ENCODE measurements around the gene CARD19. TPM values are rescaled to one million over a fixed set of nuclear protein-coding genes. Genes with fewer than 3 reads are reported as not detected.

The CARD19 gene
- total RNA-seq, 1 experiment from 2014 or later, result 92.5 TPM

DNA sequence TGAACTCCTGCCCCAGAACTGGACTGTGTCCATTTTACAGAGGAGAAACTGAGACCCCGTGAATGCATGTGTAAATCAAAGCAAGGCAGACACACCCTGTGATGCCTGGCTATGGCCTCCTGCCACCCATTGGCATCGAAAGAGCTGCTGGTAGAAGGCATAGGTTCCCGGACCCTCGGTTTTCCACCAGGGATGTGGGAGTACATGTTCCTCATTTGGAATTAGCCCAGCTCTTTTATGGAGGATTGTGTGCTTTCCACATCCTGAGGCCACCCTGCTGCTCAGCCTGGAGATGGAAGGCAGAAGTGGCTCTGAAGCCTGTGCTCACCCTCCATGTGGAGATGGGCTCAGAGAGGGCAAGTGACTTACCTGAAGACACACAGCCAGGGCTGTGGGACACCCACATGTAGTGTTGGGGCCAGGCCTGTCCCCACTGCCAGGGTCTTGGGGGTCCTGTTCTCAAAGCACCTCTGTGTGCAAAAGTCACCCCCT lies 34.7 kb upstream of the CARD19 start:
- in situ Hi-C loops (cut with HindIII; ENCODE audit: low pct_unique_long_range_greater_than_20kb, low sequenced_read_pairs), result no loop called here

DNA sequence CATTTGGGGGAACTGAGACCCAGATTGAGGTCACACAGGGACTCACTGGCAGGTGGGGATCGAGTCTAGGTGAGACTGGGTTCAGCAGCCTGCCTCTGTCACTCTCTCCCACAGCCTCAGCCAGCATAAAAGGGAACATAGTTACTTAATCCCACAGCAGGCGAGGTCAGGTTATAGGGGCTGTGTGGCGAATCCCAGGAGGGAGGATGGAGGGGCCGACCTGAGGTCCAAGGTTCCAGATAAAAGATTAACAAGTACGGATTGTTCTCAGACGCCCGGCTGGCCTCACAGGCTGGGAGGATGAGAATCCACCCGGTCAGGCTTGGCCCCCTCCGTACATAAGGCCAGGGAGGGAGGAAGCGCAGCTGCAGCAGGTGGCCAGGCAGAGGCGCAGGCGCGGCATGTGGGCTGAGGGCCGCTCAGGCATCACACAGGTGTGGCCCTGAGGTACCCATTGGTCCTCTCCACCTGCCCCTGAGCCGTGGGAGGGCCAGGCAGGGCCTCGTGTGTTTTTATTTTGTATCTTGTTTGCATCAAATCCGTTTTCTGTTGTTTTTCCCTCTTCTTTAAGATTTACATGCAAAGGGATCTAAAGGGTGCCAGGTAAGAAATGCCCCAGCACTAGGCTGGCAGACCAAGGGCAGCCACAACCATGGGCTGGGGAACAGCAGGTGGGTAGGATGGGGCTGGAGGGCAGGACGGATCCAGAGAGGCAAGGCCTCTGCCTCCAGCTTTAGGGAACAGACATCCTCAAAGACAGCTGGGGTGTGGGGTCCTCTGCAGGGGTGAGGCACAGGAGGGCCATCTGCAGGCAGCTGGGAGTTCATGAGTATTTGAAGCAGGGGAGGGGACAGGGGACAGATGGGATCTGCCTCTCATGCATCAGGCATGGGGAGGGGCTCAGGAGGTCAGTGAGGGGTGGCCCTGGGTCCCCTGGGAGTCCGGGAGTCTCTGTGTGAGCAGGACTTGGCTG lies 33.9 kb upstream of the CARD19 start:
- in situ Hi-C loops (cut with HindIII; ENCODE audit: low pct_unique_long_range_greater_than_20kb, low sequenced_read_pairs), result no loop called here
- no peak for DNase-seq (ENCODE audit: low read depth)

More for the DNA sequence above, 34.7 kb upstream of the CARD19 start:
- DNase-seq (ENCODE audit: low read depth), result no peak

DNA sequence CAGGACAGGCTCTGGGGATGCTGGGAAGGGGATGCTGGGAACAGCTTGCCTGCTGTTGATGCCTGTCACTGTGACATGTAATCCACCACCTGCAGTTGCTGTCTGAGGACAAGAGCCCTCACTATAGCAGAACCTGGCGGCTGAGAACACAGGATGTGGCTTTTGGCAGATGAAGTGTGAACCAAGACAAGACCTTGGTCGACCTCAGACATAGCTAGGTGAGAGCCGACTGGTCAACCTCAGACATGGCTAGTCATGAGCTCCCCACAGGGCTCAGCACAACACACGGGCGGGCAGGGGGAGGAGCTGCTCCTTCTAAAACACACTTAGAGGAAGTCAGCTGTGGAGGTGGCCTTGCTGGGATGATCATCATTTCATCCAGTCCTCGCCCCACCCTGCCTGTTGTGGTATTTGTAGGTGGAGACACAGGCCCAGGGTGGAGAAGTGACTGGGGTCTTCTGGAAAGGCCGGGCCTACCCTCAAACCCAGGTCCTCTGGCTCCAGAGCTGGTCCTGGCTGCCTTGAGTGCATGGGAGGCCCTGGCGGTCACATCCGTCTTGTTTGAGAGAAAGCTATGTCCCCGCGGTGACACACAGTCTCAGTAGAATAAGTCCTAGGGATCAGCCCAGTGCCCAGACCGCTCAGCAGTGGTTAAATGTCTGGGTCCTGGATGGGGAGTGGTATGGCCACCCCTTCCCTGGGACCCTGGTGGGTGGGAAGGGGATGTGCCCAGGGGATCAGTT lies 31.5 kb upstream of the CARD19 start:
- DNase-seq (ENCODE audit: low read depth), result no peak
- in situ Hi-C loops (cut with HindIII; ENCODE audit: low pct_unique_long_range_greater_than_20kb, low sequenced_read_pairs), result no loop called here

DNA sequence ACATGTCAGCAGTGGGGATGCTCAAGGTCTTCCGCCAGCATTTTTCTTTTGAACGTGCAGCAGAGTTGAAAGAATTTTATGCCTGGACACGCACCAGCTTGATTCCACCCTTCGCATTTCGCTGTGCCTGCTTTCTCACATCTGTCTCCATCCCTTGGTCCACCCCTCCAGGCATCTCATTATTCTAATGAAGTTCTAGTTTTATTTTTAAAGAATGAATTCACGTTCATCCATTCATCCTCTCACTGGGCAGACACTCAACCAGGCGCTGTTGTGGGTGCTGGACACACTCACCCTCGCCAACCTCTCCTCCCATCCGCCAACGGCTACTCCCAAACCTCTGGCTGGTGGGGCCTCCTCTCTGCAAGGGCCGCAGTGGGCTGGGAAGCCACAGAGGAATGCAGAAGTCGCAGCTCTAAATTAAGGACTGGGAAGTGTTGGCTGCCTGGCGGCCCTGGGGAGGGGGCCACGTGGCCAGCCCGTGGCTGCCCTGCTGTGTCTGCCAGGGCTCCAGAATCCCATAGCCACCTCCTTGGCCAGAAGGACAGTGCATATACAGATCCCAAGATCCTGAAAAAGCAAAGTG lies 30.8 kb upstream of the CARD19 start:
- no peak for DNase-seq (ENCODE audit: low read depth)
- in situ Hi-C loops (cut with HindIII; ENCODE audit: low pct_unique_long_range_greater_than_20kb, low sequenced_read_pairs), result no loop called here

DNA sequence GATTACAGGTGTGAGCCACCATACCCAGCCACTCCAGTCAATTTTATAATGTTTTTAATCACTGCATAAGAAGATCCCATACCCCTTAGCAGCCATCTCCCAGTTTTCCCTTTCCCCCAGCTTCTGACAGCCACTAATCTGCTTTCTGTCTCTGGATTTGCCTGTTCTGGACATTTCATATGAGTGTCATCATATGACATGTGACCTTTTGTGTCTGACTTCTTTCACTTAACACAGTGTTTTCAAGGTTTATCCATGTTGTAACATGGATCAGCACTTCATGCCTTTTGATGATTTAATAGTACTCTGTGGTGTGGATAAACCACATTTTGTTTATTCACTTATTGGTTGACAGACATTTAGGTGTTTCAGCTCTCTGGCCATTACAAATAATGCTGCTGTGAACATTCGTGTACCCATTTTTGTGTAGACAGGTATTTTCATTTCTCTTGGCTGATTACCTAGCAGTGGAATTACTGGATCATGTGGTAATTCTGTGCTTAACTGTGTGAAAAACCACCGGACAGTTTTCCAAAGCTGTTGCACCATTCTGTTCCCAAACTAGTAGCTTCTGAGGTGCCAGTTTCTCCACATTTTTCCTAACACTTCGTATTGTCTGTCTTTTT lies 28.9 kb upstream of the CARD19 start:
- in situ Hi-C loops (cut with HindIII; ENCODE audit: low pct_unique_long_range_greater_than_20kb, low sequenced_read_pairs), result no loop called here
- DNase-seq (ENCODE audit: low read depth), result no peak

GRCh38 chr9:93068956-93069355 lies 27.1 kb upstream of the CARD19 start:
- in situ Hi-C loops (cut with HindIII; ENCODE audit: low pct_unique_long_range_greater_than_20kb, low sequenced_read_pairs), result no loop called here
- no peak for DNase-seq (ENCODE audit: low read depth)

DNA sequence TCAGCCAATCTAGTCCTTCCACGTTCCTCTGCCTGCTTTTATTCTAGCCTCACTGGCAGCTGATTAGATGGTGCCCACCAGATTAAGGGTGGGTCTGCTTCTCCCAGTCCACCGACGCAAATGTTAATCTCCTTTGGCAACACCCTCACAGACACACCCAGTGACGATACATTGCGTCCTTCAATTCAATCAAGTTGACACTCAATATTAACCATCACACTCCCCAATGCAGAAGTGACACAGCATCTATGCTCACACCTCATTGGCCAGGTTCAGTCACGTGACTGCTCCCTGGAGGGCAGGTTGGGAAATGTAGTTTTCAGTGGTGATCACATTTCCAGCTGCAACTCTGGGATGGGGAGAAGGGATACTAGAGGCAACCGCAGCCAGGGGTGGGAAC lies 24.6 kb upstream of the CARD19 start:
- peak; percentile 7 for DNase-seq (ENCODE audit: low read depth)
- in situ Hi-C loops (cut with HindIII; ENCODE audit: low pct_unique_long_range_greater_than_20kb, low sequenced_read_pairs), result no loop called here

DNA sequence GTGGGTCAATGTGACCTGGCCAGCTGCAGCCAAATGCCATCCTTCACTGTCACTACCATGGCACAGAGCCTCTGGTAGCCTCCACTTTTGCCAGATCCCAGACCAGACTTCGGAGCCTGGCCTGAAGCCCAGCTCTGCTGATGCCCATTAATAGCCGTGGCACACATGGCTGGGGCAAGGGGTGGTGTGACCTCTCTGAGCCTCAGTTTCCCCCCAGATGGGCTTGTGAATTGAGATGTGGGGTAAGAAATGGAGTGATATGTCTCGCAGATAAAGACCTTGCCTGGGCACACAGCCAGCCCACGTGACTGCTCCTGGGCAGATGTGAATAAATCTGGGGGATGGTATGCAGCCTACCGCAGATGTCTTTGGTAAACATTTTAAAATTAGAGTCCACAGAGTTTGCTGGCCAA lies 23.6 kb upstream of the CARD19 start:
- in situ Hi-C loops (cut with HindIII; ENCODE audit: low pct_unique_long_range_greater_than_20kb, low sequenced_read_pairs), result no loop called here
- DNase-seq (ENCODE audit: low read depth), result no peak

GRCh38 chr9:93076101-93076791 lies 19.8 kb upstream of the CARD19 start:
- no peak for DNase-seq (ENCODE audit: low read depth)
- in situ Hi-C loops (cut with HindIII; ENCODE audit: low pct_unique_long_range_greater_than_20kb, low sequenced_read_pairs), result no loop called here

DNA sequence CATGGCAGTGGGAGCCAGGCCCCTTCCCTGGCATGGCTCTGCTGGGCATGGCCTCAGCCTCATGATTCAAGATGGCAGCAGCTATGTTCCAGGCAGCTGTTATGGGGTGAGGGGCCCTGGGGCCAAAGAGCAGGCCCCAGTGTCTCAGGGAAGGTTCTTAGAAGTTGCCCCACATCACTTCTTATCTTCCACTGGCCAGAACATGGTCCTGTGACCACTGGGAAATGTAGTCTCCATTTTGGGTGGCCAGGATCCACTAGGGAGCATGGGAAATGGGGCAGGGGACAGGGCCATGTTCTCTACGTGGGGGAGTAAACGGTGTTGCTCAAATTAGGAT lies 19.3 kb upstream of the CARD19 start:
- DNase-seq (ENCODE audit: low read depth), result no peak

GRCh38 chr9:93077367-93077766 lies 18.6 kb upstream of the CARD19 start:
- DNase-seq (ENCODE audit: low read depth), result no peak
- in situ Hi-C loops (cut with HindIII; ENCODE audit: low pct_unique_long_range_greater_than_20kb, low sequenced_read_pairs), result no loop called here

More for the DNA sequence above, 19.3 kb upstream of the CARD19 start:
- in situ Hi-C loops (cut with HindIII; ENCODE audit: low pct_unique_long_range_greater_than_20kb, low sequenced_read_pairs), result no loop called here

DNA sequence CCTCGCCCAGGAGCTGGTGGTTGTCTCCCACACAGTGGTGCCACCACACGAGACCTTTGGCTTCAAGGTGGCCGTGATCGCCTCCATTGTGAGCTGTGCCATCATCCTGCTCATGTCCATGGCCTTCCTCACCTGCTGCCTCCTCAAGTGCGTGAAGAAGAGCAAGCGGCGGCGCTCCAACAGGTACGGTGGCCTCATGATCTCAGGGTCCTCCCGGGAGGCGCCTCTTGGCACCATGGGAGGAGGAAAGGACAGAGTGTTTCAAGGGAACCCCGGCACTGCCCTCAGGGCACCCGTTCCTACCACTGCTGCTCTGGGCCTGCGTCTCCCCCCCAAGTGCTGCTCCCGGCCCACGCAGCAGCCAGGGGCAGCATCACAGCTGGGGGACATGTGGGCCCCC lies 18.2 kb upstream of the CARD19 start:
- in situ Hi-C loops (cut with HindIII; ENCODE audit: low pct_unique_long_range_greater_than_20kb, low sequenced_read_pairs), result no loop called here
- no peak for DNase-seq (ENCODE audit: low read depth)

DNA sequence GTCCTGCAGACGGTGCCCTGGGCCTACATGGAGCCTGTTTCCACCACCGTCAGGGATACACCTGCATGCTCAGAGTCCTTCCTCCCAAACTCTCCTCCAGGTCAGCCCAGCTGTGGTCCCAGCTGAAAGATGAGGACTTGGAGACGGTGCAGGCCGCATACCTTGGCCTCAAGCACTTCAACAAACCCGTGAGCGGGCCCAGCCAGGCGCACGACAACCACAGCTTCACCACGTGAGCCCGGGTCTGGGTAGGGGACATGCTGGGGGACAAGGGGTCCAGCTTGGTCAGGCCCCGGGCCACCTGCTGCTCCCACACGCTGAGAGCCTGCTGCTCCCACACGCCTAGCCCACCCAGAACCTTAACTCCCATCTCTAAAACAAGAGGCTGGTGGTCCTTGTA lies 16.6 kb upstream of the CARD19 start:
- DNase-seq (ENCODE audit: low read depth), result no peak
- in situ Hi-C loops (cut with HindIII; ENCODE audit: low pct_unique_long_range_greater_than_20kb, low sequenced_read_pairs), result no loop called here

GRCh38 chr9:93080406-93080805 lies 15.6 kb upstream of the CARD19 start:
- in situ Hi-C loops (cut with HindIII; ENCODE audit: low pct_unique_long_range_greater_than_20kb, low sequenced_read_pairs), result no loop called here

DNA sequence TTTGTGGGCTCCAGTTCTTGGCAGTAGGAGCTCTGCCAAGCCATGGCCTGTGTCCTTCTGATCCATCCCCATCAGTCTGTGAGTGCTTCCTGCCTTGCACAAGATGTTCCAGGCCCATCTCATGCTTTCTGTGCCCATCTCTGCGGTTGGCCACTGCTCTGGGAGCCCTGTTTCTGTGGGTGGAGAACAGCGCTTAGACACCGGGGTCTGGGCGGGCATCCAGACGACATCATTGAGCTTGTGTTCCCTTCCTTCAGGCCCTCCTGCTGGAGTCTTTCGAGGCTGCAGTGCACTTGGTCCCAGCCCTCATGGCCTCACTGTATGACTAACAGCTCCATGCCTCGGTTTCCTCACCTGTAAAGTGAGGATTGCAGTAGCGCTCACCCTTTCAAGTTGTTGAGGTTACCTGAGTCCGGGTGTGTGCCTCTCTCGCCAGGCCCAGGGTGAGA lies 14.9 kb upstream of the CARD19 start:
- in situ Hi-C loops (cut with HindIII; ENCODE audit: low pct_unique_long_range_greater_than_20kb, low sequenced_read_pairs), result no loop called here
- DNase-seq (ENCODE audit: low read depth), result no peak

More at GRCh38 chr9:93080406-93080805, 15.6 kb upstream of the CARD19 start:
- no peak for DNase-seq (ENCODE audit: low read depth)

- no peak for DNase-seq (ENCODE audit: low read depth)
- in situ Hi-C loops (cut with HindIII; ENCODE audit: low pct_unique_long_range_greater_than_20kb, low sequenced_read_pairs), result no loop called here
These were observed 14.1 kb upstream of the CARD19 start for GRCh38 chr9:93081931-93082330.

DNA sequence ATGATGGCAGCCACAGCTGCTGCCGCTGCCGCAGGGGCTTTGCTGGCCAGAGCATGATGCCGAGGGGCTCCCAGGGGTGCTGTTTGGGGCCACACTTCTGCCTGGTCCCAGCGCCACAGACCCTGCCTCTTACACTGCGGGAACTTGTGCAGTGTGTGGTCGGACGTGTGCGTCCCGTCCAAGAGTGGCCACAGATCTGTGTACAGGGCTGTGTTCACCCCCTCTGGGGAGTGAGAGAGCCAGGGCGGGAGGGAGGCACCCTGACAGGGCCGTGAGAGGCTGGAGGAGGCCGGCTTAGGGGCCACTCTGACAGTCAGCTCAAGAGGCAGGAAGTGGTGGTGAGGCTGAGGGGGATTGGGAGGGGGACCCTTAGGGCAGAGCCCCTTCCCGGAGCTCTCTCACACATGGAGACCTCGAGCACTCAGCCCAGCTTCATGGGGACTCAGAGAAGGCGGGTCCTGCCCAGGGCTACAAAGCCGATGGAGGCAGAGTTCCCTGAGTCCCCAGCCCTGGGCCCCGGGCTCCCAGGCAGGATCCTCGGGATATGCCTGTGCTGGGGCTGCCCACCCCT lies 13.1 kb upstream of the CARD19 start:
- in situ Hi-C loops (cut with HindIII; ENCODE audit: low pct_unique_long_range_greater_than_20kb, low sequenced_read_pairs), result no loop called here
- DNase-seq (ENCODE audit: low read depth), result no peak

Measured in Caki2 (cell line).